ENCODE data around the gene PPP1R11.
"Not testable (repeated sequence)": the region's sequence is repeated elsewhere in the genome, so short reads cannot be mapped to it uniquely, and the experiment has no call there.

PPP1R11 gene, protein sequence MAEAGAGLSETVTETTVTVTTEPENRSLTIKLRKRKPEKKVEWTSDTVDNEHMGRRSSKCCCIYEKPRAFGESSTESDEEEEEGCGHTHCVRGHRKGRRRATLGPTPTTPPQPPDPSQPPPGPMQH
- total RNA-seq: 46.7 to 77.3 (median 62.9) reads per million in 3 donors

GRCh38 chr6:30066577-30067459 is at the start of gene PPP1R11:
TSS of gene PPP1R11 (plus strand) at chr6:30067198. CDS start at chr6:30067411, 213 bp downstream.
- Histone ChIP-seq H3K4me1 (ENCODE audit: control insufficient read depth, insufficient read depth, low read length, poor library complexity, severe bottlenecking) (peaks cover 19% of the 10 kb centered on the region), H3K27ac (ENCODE audit: insufficient read depth, low read length, poor library complexity, severe bottlenecking) (peak within 1 kb of the TSS; percentile 97), H3K36me3 (ENCODE audit: control insufficient read depth, insufficient read depth, low read length) (peaks cover 24% of the 10 kb centered on the region), H3K27me3 (replicated peaks; ENCODE audit: control insufficient read depth, insufficient read depth, low read length, poor library complexity, severe bottlenecking) (peaks cover 6% of the 10 kb centered on the region), H3K9me3 (ENCODE audit: control insufficient read depth, low read length) (no peaks in the 10 kb centered on the region), H3K4me3 (ENCODE audit: insufficient read depth, low read depth, low read length, poor library complexity, severe bottlenecking) (peak within 1 kb of the TSS; percentile 83)
- peak; percentile 98 to 99 (median 98) for DNase-seq

DNA sequence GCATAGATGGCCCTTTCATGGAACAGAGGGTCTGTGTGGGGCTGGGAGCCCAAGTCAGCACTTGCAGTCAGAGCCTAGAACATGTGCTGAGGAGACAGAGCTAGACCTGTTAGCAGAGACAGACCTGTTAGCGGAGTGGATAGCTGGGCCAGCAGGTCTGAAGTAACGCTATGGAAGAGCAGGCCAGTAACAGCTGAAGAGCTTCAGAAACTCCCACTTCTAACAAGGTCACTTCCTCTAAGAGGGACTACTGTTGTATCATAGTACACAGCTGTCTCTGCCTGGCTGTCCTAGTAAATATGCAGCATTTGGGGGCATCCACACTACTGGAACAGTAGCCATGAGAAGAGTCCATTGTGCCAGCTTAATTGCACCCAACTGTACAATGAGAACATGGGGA is 47.2 kb upstream of the PPP1R11 start:
- no peaks in the 10 kb centered on the region for H3K4me1 ChIP-seq (ENCODE audit: control insufficient read depth, insufficient read depth, low read length, poor library complexity, severe bottlenecking)
- no peak overlapping the region for H3K27ac ChIP-seq (ENCODE audit: insufficient read depth, low read length, poor library complexity, severe bottlenecking)
- no peaks in the 10 kb centered on the region for H3K27me3 ChIP-seq (replicated peaks; ENCODE audit: control insufficient read depth, insufficient read depth, low read length, poor library complexity, severe bottlenecking)
- no peaks in the 10 kb centered on the region for H3K9me3 ChIP-seq (ENCODE audit: control insufficient read depth, low read length)
- no peak for DNase-seq
- peaks cover 4% of the 10 kb centered on the region for H3K36me3 ChIP-seq (ENCODE audit: control insufficient read depth, insufficient read depth, low read length)
- H3K4me3 ChIP-seq (ENCODE audit: insufficient read depth, low read depth, low read length, poor library complexity, severe bottlenecking): no peak overlapping the region

DNA sequence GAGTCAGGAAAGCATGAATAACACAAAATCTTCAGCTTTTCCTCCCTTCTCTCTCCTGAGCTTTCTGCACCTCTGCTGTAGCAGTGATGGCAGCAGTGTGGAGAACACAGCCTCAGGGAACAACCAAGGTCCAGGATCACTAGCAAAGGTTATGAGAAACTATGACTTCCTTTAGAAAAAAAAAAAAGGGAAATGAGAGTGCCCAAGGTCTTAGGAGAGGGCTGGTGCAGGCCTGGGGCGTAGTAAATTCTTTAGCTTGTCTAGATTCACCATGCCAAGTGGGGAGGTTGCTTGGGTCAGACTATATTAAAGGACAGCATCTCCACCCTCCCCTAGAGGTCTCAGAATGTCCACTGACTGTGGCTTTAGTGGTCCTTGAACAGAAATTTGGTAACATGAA is 46.4 kb upstream of the PPP1R11 start:
- Histone ChIP-seq H3K27me3 (replicated peaks; ENCODE audit: control insufficient read depth, insufficient read depth, low read length, poor library complexity, severe bottlenecking) (no peaks in the 10 kb centered on the region), H3K27ac (ENCODE audit: insufficient read depth, low read length, poor library complexity, severe bottlenecking) (no peak overlapping the region), H3K4me1 (ENCODE audit: control insufficient read depth, insufficient read depth, low read length, poor library complexity, severe bottlenecking) (no peaks in the 10 kb centered on the region), H3K4me3 (ENCODE audit: insufficient read depth, low read depth, low read length, poor library complexity, severe bottlenecking) (no peak overlapping the region), H3K36me3 (ENCODE audit: control insufficient read depth, insufficient read depth, low read length) (peaks cover 4% of the 10 kb centered on the region), H3K9me3 (ENCODE audit: control insufficient read depth, low read length) (no peaks in the 10 kb centered on the region)
- DNase-seq: no peak

DNA sequence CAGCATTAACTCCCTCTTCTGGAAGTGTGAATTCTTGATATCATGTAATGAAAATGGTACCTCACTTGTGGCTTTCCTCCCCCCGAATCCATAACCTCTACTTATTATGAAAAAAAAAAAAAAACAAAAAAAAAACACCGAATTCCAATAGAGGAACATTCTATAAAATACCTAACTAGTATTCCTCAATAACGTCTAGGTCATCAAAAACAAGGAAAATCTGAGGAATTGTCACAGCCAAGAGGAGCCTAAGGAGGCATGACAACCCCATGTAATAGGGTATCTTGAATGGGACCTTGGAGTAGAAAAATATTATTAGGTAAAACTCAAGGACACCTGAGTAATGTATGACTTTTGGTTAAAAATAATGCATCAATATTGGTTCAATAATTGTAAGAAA is 44.8 kb upstream of the PPP1R11 start:
- H3K4me3 ChIP-seq (ENCODE audit: insufficient read depth, low read depth, low read length, poor library complexity, severe bottlenecking): no peak overlapping the region
- no peak overlapping the region for H3K27ac ChIP-seq (ENCODE audit: insufficient read depth, low read length, poor library complexity, severe bottlenecking)
- H3K27me3 ChIP-seq (replicated peaks; ENCODE audit: control insufficient read depth, insufficient read depth, low read length, poor library complexity, severe bottlenecking): no peaks in the 10 kb centered on the region
- no peak for DNase-seq
- H3K9me3 ChIP-seq (ENCODE audit: control insufficient read depth, low read length): no peaks in the 10 kb centered on the region
- H3K36me3 ChIP-seq (ENCODE audit: control insufficient read depth, insufficient read depth, low read length): peaks cover 4% of the 10 kb centered on the region
- H3K4me1 ChIP-seq (ENCODE audit: control insufficient read depth, insufficient read depth, low read length, poor library complexity, severe bottlenecking): no peaks in the 10 kb centered on the region

DNA sequence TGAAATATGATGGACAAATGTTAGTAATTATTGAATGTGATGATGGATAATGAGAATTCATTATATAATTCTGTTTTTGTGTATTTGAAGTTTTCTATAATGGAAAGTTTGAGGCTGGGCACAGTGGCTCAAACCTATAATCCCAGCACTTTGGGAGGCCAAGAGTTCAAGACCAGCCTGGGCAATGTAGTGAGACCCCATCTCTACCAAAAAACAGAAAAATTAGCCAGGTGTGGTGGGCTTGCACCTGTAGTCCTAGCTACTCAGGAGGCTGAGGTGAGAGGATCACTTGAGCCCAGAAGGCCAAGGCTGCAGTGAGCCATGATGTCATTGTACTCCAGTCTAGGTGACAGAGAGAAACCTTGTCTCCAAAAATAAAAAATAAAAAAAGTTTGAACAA is 44.3 kb upstream of the PPP1R11 start:
- not testable (repeated sequence) for H3K9me3 ChIP-seq (ENCODE audit: control insufficient read depth, low read length); H3K27me3 ChIP-seq (replicated peaks; ENCODE audit: control insufficient read depth, insufficient read depth, low read length, poor library complexity, severe bottlenecking); DNase-seq; H3K36me3 ChIP-seq (ENCODE audit: control insufficient read depth, insufficient read depth, low read length); H3K27ac ChIP-seq (ENCODE audit: insufficient read depth, low read length, poor library complexity, severe bottlenecking); H3K4me1 ChIP-seq (ENCODE audit: control insufficient read depth, insufficient read depth, low read length, poor library complexity, severe bottlenecking); H3K4me3 ChIP-seq (ENCODE audit: insufficient read depth, low read depth, low read length, poor library complexity, severe bottlenecking)

DNA sequence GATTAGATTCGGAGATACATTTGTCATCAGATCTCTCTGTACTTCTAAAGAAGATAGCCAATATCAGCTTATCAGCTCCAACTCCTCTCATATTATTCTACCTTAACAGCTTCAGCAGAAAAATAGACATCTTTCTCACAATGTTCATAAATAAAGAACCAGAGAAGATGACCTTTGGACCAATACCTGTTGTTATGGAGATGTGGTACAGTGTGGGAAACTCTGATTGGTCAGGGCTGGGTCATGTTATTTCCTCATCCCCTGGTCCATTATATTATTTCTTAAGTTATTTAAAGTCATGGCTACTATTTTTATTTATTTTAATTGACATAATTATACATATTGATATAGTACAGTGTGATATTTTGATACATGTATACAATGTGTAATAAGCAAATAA is 41.8 kb upstream of the PPP1R11 start:
- no peak overlapping the region for H3K4me3 ChIP-seq (ENCODE audit: insufficient read depth, low read depth, low read length, poor library complexity, severe bottlenecking)
- H3K9me3 ChIP-seq (ENCODE audit: control insufficient read depth, low read length): no peaks in the 10 kb centered on the region
- H3K4me1 ChIP-seq (ENCODE audit: control insufficient read depth, insufficient read depth, low read length, poor library complexity, severe bottlenecking): no peaks in the 10 kb centered on the region
- DNase-seq: no peak
- no peak overlapping the region for H3K27ac ChIP-seq (ENCODE audit: insufficient read depth, low read length, poor library complexity, severe bottlenecking)
- no peaks in the 10 kb centered on the region for H3K27me3 ChIP-seq (replicated peaks; ENCODE audit: control insufficient read depth, insufficient read depth, low read length, poor library complexity, severe bottlenecking)
- H3K36me3 ChIP-seq (ENCODE audit: control insufficient read depth, insufficient read depth, low read length): no peaks in the 10 kb centered on the region

- Histone ChIP-seq H3K27ac (ENCODE audit: insufficient read depth, low read length, poor library complexity, severe bottlenecking) (no peak overlapping the region), H3K9me3 (ENCODE audit: control insufficient read depth, low read length) (no peaks in the 10 kb centered on the region), H3K4me3 (ENCODE audit: insufficient read depth, low read depth, low read length, poor library complexity, severe bottlenecking) (no peak overlapping the region), H3K36me3 (ENCODE audit: control insufficient read depth, insufficient read depth, low read length) (peaks cover 5% of the 10 kb centered on the region), H3K4me1 (ENCODE audit: control insufficient read depth, insufficient read depth, low read length, poor library complexity, severe bottlenecking) (no peaks in the 10 kb centered on the region), H3K27me3 (replicated peaks; ENCODE audit: control insufficient read depth, insufficient read depth, low read length, poor library complexity, severe bottlenecking) (no peaks in the 10 kb centered on the region)
- DNase-seq: no peak
These were observed 37.4 kb upstream of the PPP1R11 start for GRCh38 chr6:30029588-30029987.

GRCh38 chr6:30031381-30031780 is 35.6 kb upstream of the PPP1R11 start:
- Histone ChIP-seq H3K4me3 (ENCODE audit: insufficient read depth, low read depth, low read length, poor library complexity, severe bottlenecking) (no peak overlapping the region), H3K4me1 (ENCODE audit: control insufficient read depth, insufficient read depth, low read length, poor library complexity, severe bottlenecking) (no peaks in the 10 kb centered on the region), H3K36me3 (ENCODE audit: control insufficient read depth, insufficient read depth, low read length) (peaks cover 9% of the 10 kb centered on the region), H3K27ac (ENCODE audit: insufficient read depth, low read length, poor library complexity, severe bottlenecking) (no peak overlapping the region), H3K9me3 (ENCODE audit: control insufficient read depth, low read length) (no peaks in the 10 kb centered on the region), H3K27me3 (replicated peaks; ENCODE audit: control insufficient read depth, insufficient read depth, low read length, poor library complexity, severe bottlenecking) (no peaks in the 10 kb centered on the region)
- no peak for DNase-seq

- H3K27ac ChIP-seq (ENCODE audit: insufficient read depth, low read length, poor library complexity, severe bottlenecking); DNase-seq; H3K27me3 ChIP-seq (replicated peaks; ENCODE audit: control insufficient read depth, insufficient read depth, low read length, poor library complexity, severe bottlenecking); H3K9me3 ChIP-seq (ENCODE audit: control insufficient read depth, low read length); H3K4me3 ChIP-seq (ENCODE audit: insufficient read depth, low read depth, low read length, poor library complexity, severe bottlenecking); H3K36me3 ChIP-seq (ENCODE audit: control insufficient read depth, insufficient read depth, low read length); H3K4me1 ChIP-seq (ENCODE audit: control insufficient read depth, insufficient read depth, low read length, poor library complexity, severe bottlenecking): not testable (repeated sequence)
These were observed 33.6 kb upstream of the PPP1R11 start for GRCh38 chr6:30033440-30033839.

GRCh38 chr6:30035784-30036183 is 31.2 kb upstream of the PPP1R11 start:
- H3K4me3 ChIP-seq (ENCODE audit: insufficient read depth, low read depth, low read length, poor library complexity, severe bottlenecking): no peak overlapping the region
- no peaks in the 10 kb centered on the region for H3K4me1 ChIP-seq (ENCODE audit: control insufficient read depth, insufficient read depth, low read length, poor library complexity, severe bottlenecking)
- H3K27me3 ChIP-seq (replicated peaks; ENCODE audit: control insufficient read depth, insufficient read depth, low read length, poor library complexity, severe bottlenecking): no peaks in the 10 kb centered on the region
- H3K27ac ChIP-seq (ENCODE audit: insufficient read depth, low read length, poor library complexity, severe bottlenecking): no peak overlapping the region
- DNase-seq: no peak
- no peaks in the 10 kb centered on the region for H3K9me3 ChIP-seq (ENCODE audit: control insufficient read depth, low read length)
- H3K36me3 ChIP-seq (ENCODE audit: control insufficient read depth, insufficient read depth, low read length): peaks cover 9% of the 10 kb centered on the region

Data from effector memory CD4-positive, alpha-beta T cell (primary cell).